Measurements from ENCODE around the gene ZNF627.

The ZNF627 gene

GRCh38 chr19:11639245-11639601 lies 41.9 kb downstream of the ZNF627 start:
- no peak for DNase-seq (ENCODE audit: low read depth, low spot score)
- CTCF ChIA-PET, result interaction anchor here (1.2 kb wide), 1 partner anchor 15 kb away, joined by 3 read pairs; no protein-coding TSS in a partner anchor
- POLR2A ChIA-PET, result interaction anchor here (0.5 to 0.7 kb wide), 2 partner anchors 98 to 396 kb away, joined by 3 read pairs; partner anchors contain the start of gene ZNF433
- H3K4me3 ChIP-seq (ENCODE audit: low read depth, low read length), result peak overlapping the region; percentile 20
- no peak for TF ChIP-seq CTCF (IDR thresholded peaks at IDR 0.05; ENCODE audit: insufficient read depth, low read length, missing control alignments)

GRCh38 chr19:11639602-11640471 lies 42.6 kb downstream of the ZNF627 start:
- H3K4me3 ChIP-seq (ENCODE audit: low read depth, low read length), result peak overlapping the region; percentile 75
- ChIA-PET POLR2A (interaction anchor here (0.5 to 0.7 kb wide), 2 partner anchors 97 to 395 kb away, joined by 3 read pairs; partner anchors contain the start of gene ZNF433), CTCF (no interaction called here)
- no peak for TF ChIP-seq CTCF (IDR thresholded peaks at IDR 0.05; ENCODE audit: insufficient read depth, low read length, missing control alignments)
- DNase-seq (ENCODE audit: low read depth, low spot score), result no peak

- TF ChIP-seq CTCF (IDR thresholded peaks at IDR 0.05; ENCODE audit: insufficient read depth, low read length, missing control alignments), result no peak
- CTCF ChIA-PET, result interaction anchor here (0.9 to 1.4 kb wide), 2 partner anchors 11 to 79 kb away, joined by 3 to 5 read pairs; no protein-coding TSS in a partner anchor
- H3K4me3 ChIP-seq (ENCODE audit: low read depth, low read length), result no peak overlapping the region
- no peak for DNase-seq (ENCODE audit: low read depth, low spot score)
- POLR2A ChIA-PET, result no interaction called here
Observed at GRCh38 chr19:11641244-11641643, 44.0 kb downstream of the ZNF627 start.

- no peak for DNase-seq (ENCODE audit: low read depth, low spot score)
- POLR2A ChIA-PET, result no interaction called here
- TF ChIP-seq CTCF (IDR thresholded peaks at IDR 0.05; ENCODE audit: insufficient read depth, low read length, missing control alignments), result no peak
- CTCF ChIA-PET, result interaction anchor here (1.4 kb wide), 1 partner anchor 81 kb away, joined by 5 read pairs; no protein-coding TSS in a partner anchor
- H3K4me3 ChIP-seq (ENCODE audit: low read depth, low read length), result no peak overlapping the region
Observed at GRCh38 chr19:11642902-11643301, 45.6 kb downstream of the ZNF627 start.

GRCh38 chr19:11649941-11650340 lies 52.7 kb downstream of the ZNF627 start:
- POLR2A ChIA-PET, result no interaction called here
- no peak for TF ChIP-seq CTCF (IDR thresholded peaks at IDR 0.05; ENCODE audit: insufficient read depth, low read length, missing control alignments)
- CTCF ChIA-PET, result interaction anchor here (0.9 kb wide), 1 partner anchor 491 kb away, joined by 3 read pairs; the partner anchor contains the start of gene ZNF20
- no peak for DNase-seq (ENCODE audit: low read depth, low spot score)
- H3K4me3 ChIP-seq (ENCODE audit: low read depth, low read length), result no peak overlapping the region

GRCh38 chr19:11651062-11651461 lies 53.8 kb downstream of the ZNF627 start:
- CTCF ChIA-PET, result no interaction called here
- H3K4me3 ChIP-seq (ENCODE audit: low read depth, low read length), result no peak overlapping the region
- no peak for TF ChIP-seq CTCF (IDR thresholded peaks at IDR 0.05; ENCODE audit: insufficient read depth, low read length, missing control alignments)
- POLR2A ChIA-PET, result no interaction called here
- no peak for DNase-seq (ENCODE audit: low read depth, low spot score)

Measured in AG04449 (cell line).